ENCODE results near the gene CNTN6. TPM values are rescaled to one million over a fixed set of nuclear protein-coding genes. Genes with fewer than 3 reads are reported as not detected.

The CNTN6 gene
- total RNA-seq, result not detected

DNA sequence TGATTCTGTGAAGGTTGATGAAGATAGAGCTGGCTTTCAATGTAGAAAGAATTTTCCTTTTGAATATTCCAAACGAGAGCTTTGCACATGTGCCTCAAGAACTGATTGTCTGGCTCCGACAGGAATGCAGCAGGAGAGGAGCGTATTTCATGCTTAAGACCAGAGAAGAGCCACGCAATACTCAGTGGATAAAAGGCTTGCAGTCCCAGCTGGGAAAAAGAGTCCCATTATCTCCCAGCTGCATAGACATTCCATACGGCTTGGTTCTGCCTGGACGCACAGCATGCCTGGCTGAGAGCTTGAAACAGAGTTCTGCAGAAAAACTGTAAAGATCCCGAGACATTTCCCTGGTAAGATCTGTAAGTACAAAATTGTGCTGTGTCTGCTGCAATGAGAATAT lies at the start of gene CNTN6:
Gene CNTN6, plus strand, starts transcription at position 254 of the 400 bp plus-strand sequence. CDS start 54,985 bp downstream, outside the sequence.
- peaks cover 12% of the 10 kb centered on the region for H3K9me3 Mint-ChIP-seq
- no peak within 1 kb of the TSS for H3K27ac Mint-ChIP-seq
- no peaks in the 10 kb centered on the region for H3K4me1 Mint-ChIP-seq
- ATAC-seq (replicated peaks), result no peak
- H3K27me3 Mint-ChIP-seq, result no peaks in the 10 kb centered on the region
- H3K4me3 Mint-ChIP-seq, result no peak within 1 kb of the TSS
- H3K36me3 Mint-ChIP-seq (ENCODE audit: low read depth), result no peaks in the 10 kb centered on the region

DNA sequence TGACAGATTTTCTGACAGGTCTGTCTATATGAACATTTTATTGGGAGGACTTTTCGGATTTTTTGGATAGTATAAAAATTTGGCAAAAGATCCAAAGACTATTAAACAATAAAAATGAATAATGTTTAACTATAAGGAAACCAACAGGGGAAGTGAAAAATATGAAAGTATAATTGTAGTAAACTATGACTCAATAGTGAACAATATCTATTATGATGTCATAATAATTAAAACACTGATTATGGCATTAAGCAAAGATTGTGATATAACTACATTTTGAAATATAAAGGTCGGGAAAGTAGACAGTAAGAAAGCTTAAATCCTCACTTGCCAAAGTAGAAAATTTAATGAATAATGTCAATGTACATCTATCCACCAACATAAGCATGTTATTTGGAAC lies 44.3 kb upstream of the CNTN6 start:
- no peaks in the 10 kb centered on the region for H3K27me3 Mint-ChIP-seq

GRCh38 chr3:1055870-1056269 lies 37.0 kb upstream of the CNTN6 start:
- Mint-ChIP-seq H3K4me3 (no peak overlapping the region), H3K4me1 (no peaks in the 10 kb centered on the region), H3K9me3 (peaks cover 12% of the 10 kb centered on the region), H3K27ac (no peak overlapping the region), H3K27me3 (no peaks in the 10 kb centered on the region), H3K36me3 (ENCODE audit: low read depth) (no peaks in the 10 kb centered on the region)
- no peak for ATAC-seq (replicated peaks)

More for the DNA sequence above, 44.3 kb upstream of the CNTN6 start:
- Mint-ChIP-seq H3K4me1 (no peaks in the 10 kb centered on the region), H3K36me3 (ENCODE audit: low read depth) (no peaks in the 10 kb centered on the region), H3K9me3 (peaks cover 22% of the 10 kb centered on the region), H3K4me3 (no peak overlapping the region), H3K27ac (no peak overlapping the region)
- ATAC-seq (replicated peaks), result no peak

GRCh38 chr3:1056744-1057143 lies 36.1 kb upstream of the CNTN6 start:
- Mint-ChIP-seq H3K27ac (no peak overlapping the region), H3K27me3 (no peaks in the 10 kb centered on the region), H3K4me3 (no peak overlapping the region), H3K36me3 (ENCODE audit: low read depth) (no peaks in the 10 kb centered on the region), H3K9me3 (peaks cover 10% of the 10 kb centered on the region), H3K4me1 (no peaks in the 10 kb centered on the region)
- no peak for ATAC-seq (replicated peaks)

- H3K27ac Mint-ChIP-seq, result no peak overlapping the region
- peaks cover 12% of the 10 kb centered on the region for H3K9me3 Mint-ChIP-seq
- H3K4me1 Mint-ChIP-seq, result no peaks in the 10 kb centered on the region
- no peak overlapping the region for H3K4me3 Mint-ChIP-seq
- H3K36me3 Mint-ChIP-seq (ENCODE audit: low read depth), result no peaks in the 10 kb centered on the region
- ATAC-seq (replicated peaks), result no peak
- no peaks in the 10 kb centered on the region for H3K27me3 Mint-ChIP-seq
These were observed 35.4 kb upstream of the CNTN6 start for GRCh38 chr3:1057436-1057835.

GRCh38 chr3:1068985-1069384 lies 23.8 kb upstream of the CNTN6 start:
- Mint-ChIP-seq H3K9me3 (peaks cover 18% of the 10 kb centered on the region), H3K27me3 (no peaks in the 10 kb centered on the region), H3K27ac (no peak overlapping the region), H3K36me3 (ENCODE audit: low read depth) (no peaks in the 10 kb centered on the region), H3K4me1 (no peaks in the 10 kb centered on the region), H3K4me3 (no peak overlapping the region)
- no peak for ATAC-seq (replicated peaks)

DNA sequence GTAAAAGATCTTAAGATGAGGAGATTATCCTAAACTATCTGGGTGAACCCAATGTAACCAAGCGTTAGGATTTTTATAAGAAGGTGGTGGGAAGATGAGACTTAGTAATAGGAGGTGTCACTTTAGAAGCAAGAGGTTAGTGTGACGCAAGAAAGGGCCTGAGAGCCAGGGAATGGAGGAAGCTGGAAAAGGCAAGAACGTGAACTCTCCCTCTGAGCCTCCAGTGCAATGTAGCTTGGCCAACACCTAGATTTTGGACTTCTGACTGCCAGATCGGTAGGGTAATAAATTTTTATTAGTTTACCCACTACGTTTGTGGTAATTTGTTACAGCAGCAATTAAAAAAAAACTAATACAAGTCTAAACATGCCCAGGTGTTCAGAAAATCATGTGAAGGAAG lies 20.8 kb upstream of the CNTN6 start:
- H3K36me3 Mint-ChIP-seq (ENCODE audit: low read depth), result no peaks in the 10 kb centered on the region
- H3K27ac Mint-ChIP-seq, result no peak overlapping the region
- no peak for ATAC-seq (replicated peaks)
- H3K4me1 Mint-ChIP-seq, result no peaks in the 10 kb centered on the region
- peaks cover 16% of the 10 kb centered on the region for H3K9me3 Mint-ChIP-seq
- H3K27me3 Mint-ChIP-seq, result no peaks in the 10 kb centered on the region
- H3K4me3 Mint-ChIP-seq, result no peak overlapping the region

- H3K9me3 Mint-ChIP-seq, result peaks cover 3% of the 10 kb centered on the region
- no peaks in the 10 kb centered on the region for H3K4me1 Mint-ChIP-seq
- no peak for ATAC-seq (replicated peaks)
- H3K36me3 Mint-ChIP-seq (ENCODE audit: low read depth), result no peaks in the 10 kb centered on the region
- H3K27me3 Mint-ChIP-seq, result no peaks in the 10 kb centered on the region
- H3K27ac Mint-ChIP-seq, result no peak overlapping the region
- no peak overlapping the region for H3K4me3 Mint-ChIP-seq
These were observed 13.2 kb upstream of the CNTN6 start for GRCh38 chr3:1079662-1080061.

GRCh38 chr3:1082108-1082507 lies 10.7 kb upstream of the CNTN6 start:
- ATAC-seq (replicated peaks), result no peak
- Mint-ChIP-seq H3K4me1 (no peaks in the 10 kb centered on the region), H3K36me3 (ENCODE audit: low read depth) (no peaks in the 10 kb centered on the region), H3K9me3 (peaks cover 4% of the 10 kb centered on the region), H3K4me3 (no peak overlapping the region), H3K27ac (no peak overlapping the region), H3K27me3 (no peaks in the 10 kb centered on the region)

DNA sequence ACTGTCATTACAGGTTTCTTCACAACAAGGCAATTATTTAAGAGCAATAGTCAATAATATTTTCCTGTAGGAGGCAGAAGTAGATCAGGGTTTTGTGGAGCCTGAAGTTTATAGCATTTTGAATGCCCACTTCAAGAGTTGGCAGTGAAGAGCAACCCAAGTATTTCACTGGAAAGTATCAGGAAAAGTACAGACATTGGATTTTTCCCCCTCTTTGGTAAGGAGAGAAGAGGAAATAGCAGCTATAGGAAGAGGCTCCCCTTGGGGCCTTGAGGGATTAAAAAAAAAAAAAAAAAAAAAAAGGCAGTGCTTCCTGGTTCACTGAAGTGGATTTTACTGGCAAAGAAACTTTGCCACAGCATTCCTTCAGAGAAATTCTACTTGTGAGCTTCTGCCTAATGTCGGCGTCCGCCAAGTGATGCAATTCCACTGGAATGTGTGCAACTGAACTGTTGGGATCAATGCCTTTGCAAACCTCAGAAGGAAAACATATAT lies 5.7 kb upstream of the CNTN6 start:
- peaks cover 4% of the 10 kb centered on the region for H3K9me3 Mint-ChIP-seq
- no peak overlapping the region for H3K27ac Mint-ChIP-seq
- no peaks in the 10 kb centered on the region for H3K36me3 Mint-ChIP-seq (ENCODE audit: low read depth)
- no peaks in the 10 kb centered on the region for H3K27me3 Mint-ChIP-seq
- no peaks in the 10 kb centered on the region for H3K4me1 Mint-ChIP-seq
- ATAC-seq (replicated peaks), result no peak
- H3K4me3 Mint-ChIP-seq, result no peak overlapping the region

GRCh38 chr3:1088503-1088902 lies 4.3 kb upstream of the CNTN6 start:
- no peak for ATAC-seq (replicated peaks)
- Mint-ChIP-seq H3K27me3 (no peaks in the 10 kb centered on the region), H3K27ac (no peak overlapping the region), H3K4me1 (no peaks in the 10 kb centered on the region), H3K36me3 (ENCODE audit: low read depth) (no peaks in the 10 kb centered on the region), H3K9me3 (peaks cover 8% of the 10 kb centered on the region), H3K4me3 (no peak overlapping the region)

GRCh38 chr3:1091286-1091685 lies 1.5 kb upstream of the CNTN6 start:
- H3K9me3 Mint-ChIP-seq, result peaks cover 10% of the 10 kb centered on the region
- H3K4me1 Mint-ChIP-seq, result no peaks in the 10 kb centered on the region
- H3K27me3 Mint-ChIP-seq, result no peaks in the 10 kb centered on the region
- H3K36me3 Mint-ChIP-seq (ENCODE audit: low read depth), result no peaks in the 10 kb centered on the region
- no peak overlapping the region for H3K27ac Mint-ChIP-seq
- no peak for ATAC-seq (replicated peaks)
- no peak overlapping the region for H3K4me3 Mint-ChIP-seq

GRCh38 chr3:1092061-1092460 lies 763 bp upstream of the CNTN6 start:
- H3K9me3 Mint-ChIP-seq, result peaks cover 12% of the 10 kb centered on the region
- H3K27ac Mint-ChIP-seq, result no peak overlapping the region
- H3K4me1 Mint-ChIP-seq, result no peaks in the 10 kb centered on the region
- no peak for ATAC-seq (replicated peaks)
- H3K27me3 Mint-ChIP-seq, result no peaks in the 10 kb centered on the region
- H3K4me3 Mint-ChIP-seq, result no peak overlapping the region
- H3K36me3 Mint-ChIP-seq (ENCODE audit: low read depth), result no peaks in the 10 kb centered on the region

- no peaks in the 10 kb centered on the region for H3K4me1 Mint-ChIP-seq
- H3K4me3 Mint-ChIP-seq, result no peak overlapping the region
- H3K36me3 Mint-ChIP-seq (ENCODE audit: low read depth), result no peaks in the 10 kb centered on the region
- H3K27ac Mint-ChIP-seq, result no peak overlapping the region
- H3K27me3 Mint-ChIP-seq, result no peaks in the 10 kb centered on the region
- no peak for ATAC-seq (replicated peaks)
- H3K9me3 Mint-ChIP-seq, result peaks cover 12% of the 10 kb centered on the region
These were observed 393 bp downstream of the CNTN6 start for GRCh38 chr3:1093217-1093616.

DNA sequence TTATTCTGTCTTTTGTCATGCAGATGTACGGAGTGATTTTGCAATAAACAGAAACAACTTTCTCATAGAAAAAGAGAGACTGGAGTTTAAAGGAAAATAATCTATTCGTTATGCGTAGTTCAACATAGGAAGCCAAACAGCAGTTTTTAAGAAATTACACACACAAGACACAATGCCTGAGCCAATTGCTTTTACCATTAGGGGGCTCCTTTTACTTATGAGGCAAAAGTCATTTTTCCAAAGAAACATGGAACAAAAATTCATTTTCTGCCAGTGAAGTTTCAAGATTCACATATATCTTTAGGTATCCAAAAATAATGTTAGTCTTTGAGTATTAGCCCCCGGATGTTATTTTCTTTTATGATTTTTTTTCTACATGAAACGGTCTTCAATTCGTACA lies 10.7 kb downstream of the CNTN6 start:
- Mint-ChIP-seq H3K9me3 (no peaks in the 10 kb centered on the region), H3K27me3 (no peaks in the 10 kb centered on the region), H3K27ac (no peak overlapping the region), H3K4me1 (no peaks in the 10 kb centered on the region), H3K4me3 (no peak overlapping the region), H3K36me3 (ENCODE audit: low read depth) (no peaks in the 10 kb centered on the region)
- ATAC-seq (replicated peaks), result no peak

DNA sequence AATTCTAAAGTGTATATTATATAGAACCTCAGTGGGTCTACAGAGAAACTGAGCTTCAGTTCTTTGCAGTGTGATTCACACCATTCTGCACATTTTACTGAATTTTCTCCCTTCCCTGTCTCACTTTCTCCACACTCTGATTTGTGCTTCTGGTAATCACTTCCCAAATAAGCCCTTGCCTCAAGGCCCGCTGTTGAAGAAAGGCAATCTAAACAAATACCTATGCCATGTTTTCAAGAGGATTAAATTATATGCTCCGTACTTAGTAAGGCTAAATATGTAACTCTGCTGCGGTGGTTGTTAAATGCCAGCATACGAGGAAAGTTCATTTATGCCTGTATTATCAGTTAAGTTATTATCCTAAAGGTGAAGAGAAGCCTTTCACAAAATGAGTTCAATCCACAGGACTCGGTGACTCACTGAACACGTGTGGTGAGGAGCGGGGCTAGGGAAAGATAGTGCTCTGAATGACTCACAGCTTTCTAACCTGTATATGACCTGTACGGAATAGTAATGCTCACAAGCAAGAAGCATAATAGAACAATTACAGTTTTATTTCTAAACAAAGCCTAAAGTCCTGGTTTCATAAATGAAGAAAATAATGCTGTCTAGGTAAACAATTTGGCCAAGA lies 25.1 kb downstream of the CNTN6 start:
- no peak for ATAC-seq (replicated peaks)
- H3K9me3 Mint-ChIP-seq, result peaks cover 14% of the 10 kb centered on the region
- H3K27me3 Mint-ChIP-seq, result no peaks in the 10 kb centered on the region
- no peaks in the 10 kb centered on the region for H3K4me1 Mint-ChIP-seq
- H3K36me3 Mint-ChIP-seq (ENCODE audit: low read depth), result no peaks in the 10 kb centered on the region
- H3K27ac Mint-ChIP-seq, result no peak overlapping the region
- H3K4me3 Mint-ChIP-seq, result no peak overlapping the region
